ENCODE data around the gene MAX.

The MAX gene

DNA sequence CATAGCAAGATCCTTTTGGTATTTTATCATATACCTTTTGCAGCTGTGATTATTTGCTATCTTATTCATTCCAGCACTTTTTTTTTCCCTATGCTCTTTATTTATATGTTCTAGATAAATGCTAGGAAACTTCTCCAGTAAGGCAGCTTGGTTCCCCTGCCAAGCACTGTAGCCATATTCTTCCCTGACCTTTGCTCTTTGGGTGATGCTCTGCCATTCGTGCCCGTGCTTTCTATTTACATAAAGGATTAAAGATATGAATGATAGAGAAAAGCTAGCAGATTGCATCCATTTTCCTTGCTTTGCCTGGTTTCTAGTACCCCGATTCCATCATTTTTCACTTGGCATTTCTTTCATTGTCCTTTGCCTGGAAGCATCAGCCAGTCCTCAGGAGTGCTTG, 73.4 kb downstream of the MAX start:
- H3K4me3 ChIP-seq (ENCODE audit: low read length) = no peak overlapping the region
- no peaks in the 10 kb centered on the region for H3K27me3 ChIP-seq (ENCODE audit: insufficient read depth, low read length)
- no peak overlapping the region for H3K27ac ChIP-seq (ENCODE audit: low read depth, low read length)
- WGBS = 93% methylated on average over 3 of the region's 3 CpGs
- no peaks in the 10 kb centered on the region for H3K9me3 ChIP-seq (ENCODE audit: insufficient read depth, low read depth, low read length)
- H3K36me3 ChIP-seq (ENCODE audit: insufficient read depth, low read length) = peaks cover 53% of the 10 kb centered on the region
- H3K9ac ChIP-seq (ENCODE audit: low read depth, low read length) = no peak overlapping the region
- no peaks in the 10 kb centered on the region for H3K4me1 ChIP-seq (ENCODE audit: insufficient read depth, low read length)

DNA sequence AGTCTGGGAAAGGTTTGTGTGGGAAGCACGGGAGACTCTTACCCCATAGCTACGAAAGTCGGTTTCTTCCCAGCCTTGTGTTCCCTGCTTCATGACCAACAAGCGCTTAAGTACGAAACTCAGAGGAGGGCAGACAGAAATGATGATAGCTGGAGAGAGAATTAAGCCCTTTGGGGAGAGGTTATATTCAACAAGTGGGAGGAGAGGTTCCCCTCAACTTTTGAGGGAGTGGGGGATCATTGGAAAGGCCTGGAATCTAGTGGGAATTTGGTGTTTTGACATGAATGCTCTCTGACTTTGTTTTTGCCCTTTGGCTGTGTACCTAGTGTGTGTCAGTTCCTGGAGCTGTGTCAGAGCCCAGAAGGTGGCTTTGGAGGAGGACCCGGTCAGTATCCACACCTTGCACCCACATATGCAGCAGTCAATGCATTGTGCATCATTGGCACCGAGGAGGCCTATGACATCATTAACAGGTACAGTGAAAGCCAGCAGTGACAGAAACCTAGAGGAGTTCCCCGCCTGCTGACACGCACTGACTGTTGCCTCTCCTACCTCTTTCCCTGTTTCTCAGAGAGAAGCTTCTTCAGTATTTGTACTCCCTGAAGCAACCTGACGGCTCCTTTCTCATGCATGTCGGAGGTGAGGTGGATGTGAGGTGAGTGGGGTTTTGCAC, 75.1 kb downstream of the MAX start:
- WGBS = 93% methylated on average over 11 of the region's 11 CpGs
- Histone ChIP-seq H3K4me1 (ENCODE audit: insufficient read depth, low read length) (no peaks in the 10 kb centered on the region), H3K4me3 (ENCODE audit: low read length) (no peak overlapping the region), H3K27me3 (ENCODE audit: insufficient read depth, low read length) (no peaks in the 10 kb centered on the region), H3K36me3 (ENCODE audit: insufficient read depth, low read length) (peaks cover 38% of the 10 kb centered on the region), H3K9me3 (ENCODE audit: insufficient read depth, low read depth, low read length) (no peaks in the 10 kb centered on the region), H3K27ac (ENCODE audit: low read depth, low read length) (no peak overlapping the region), H3K9ac (ENCODE audit: low read depth, low read length) (no peak overlapping the region)

DNA sequence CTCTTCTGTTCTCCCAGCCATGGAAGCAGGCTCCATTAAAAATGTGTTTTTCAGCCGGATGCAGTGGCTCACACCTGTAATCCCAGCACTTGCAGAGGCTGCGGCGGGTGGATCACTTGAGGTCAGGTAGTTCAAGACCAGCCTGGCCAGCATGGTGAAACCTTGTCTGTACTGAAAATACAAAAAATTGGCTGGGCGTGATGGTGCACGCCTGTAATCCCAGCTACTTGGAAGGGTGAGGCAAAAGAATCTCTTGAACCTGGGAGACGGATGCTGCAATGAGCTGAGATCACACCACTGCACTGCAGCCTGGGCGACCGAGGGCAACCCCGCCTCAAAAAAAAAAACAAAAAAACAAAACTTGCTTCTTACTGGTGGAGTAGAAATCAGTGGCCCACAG, 75.8 kb downstream of the MAX start:
- Histone ChIP-seq H3K9ac (ENCODE audit: low read depth, low read length) (no peak overlapping the region), H3K4me3 (ENCODE audit: low read length) (no peak overlapping the region), H3K36me3 (ENCODE audit: insufficient read depth, low read length) (peaks cover 33% of the 10 kb centered on the region), H3K4me1 (ENCODE audit: insufficient read depth, low read length) (no peaks in the 10 kb centered on the region), H3K9me3 (ENCODE audit: insufficient read depth, low read depth, low read length) (no peaks in the 10 kb centered on the region), H3K27me3 (ENCODE audit: insufficient read depth, low read length) (no peaks in the 10 kb centered on the region), H3K27ac (ENCODE audit: low read depth, low read length) (no peak overlapping the region)
- WGBS = 91% methylated on average over 9 of the region's 9 CpGs

DNA sequence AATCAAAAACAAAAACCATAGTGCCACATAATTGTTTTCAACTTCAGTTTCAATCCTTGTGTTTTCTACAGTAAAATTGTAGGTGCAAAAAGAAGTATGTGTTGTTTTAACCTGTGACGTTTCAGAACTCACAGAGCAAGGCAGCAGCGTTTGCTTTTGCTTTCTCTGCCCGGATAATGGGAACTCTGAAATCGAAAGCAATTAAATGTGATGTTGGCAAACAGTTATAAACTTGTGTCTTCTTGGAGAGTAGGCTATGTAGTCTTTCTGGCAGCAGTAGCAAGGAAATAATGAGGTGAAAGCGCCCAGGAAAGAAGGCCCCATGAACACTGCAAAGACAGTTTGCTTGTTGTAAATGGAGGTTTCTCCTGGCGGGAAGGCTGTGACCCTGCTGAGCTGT, 76.5 kb downstream of the MAX start:
- Histone ChIP-seq H3K27me3 (ENCODE audit: insufficient read depth, low read length) (no peaks in the 10 kb centered on the region), H3K9me3 (ENCODE audit: insufficient read depth, low read depth, low read length) (no peaks in the 10 kb centered on the region), H3K27ac (ENCODE audit: low read depth, low read length) (no peak overlapping the region), H3K36me3 (ENCODE audit: insufficient read depth, low read length) (peaks cover 33% of the 10 kb centered on the region), H3K9ac (ENCODE audit: low read depth, low read length) (no peak overlapping the region), H3K4me3 (ENCODE audit: low read length) (no peak overlapping the region), H3K4me1 (ENCODE audit: insufficient read depth, low read length) (no peaks in the 10 kb centered on the region)
- WGBS = 93% methylated on average over 6 of the region's 6 CpGs
